ENCODE data around the gene LPP.

- TF ChIP-seq CTCF (IDR thresholded peaks at IDR 0.05) (no peak), POLR2A (IDR thresholded peaks at IDR 0.05; ENCODE audit: low read length) (no peak), HOXB5 (CRISPR knock-in tag; IDR thresholded peaks at IDR 0.05) (no peak)
Observed at GRCh38 chr3:188827576-188827975, 673.6 kb downstream of the LPP start.
